NCI-H446 treated with DMSO at 0.1 percent for 48 hours (cell line): ENCODE measurements around the gene PTPRJ.

Experiments
- DNase-seq: peaks from one replicate; lab custom pipeline; 2025; lab: John Stamatoyannopoulos, UW

Gene PTPRJ

GRCh38 chr11:47967577-47968525 lies 12.5 kb upstream of the PTPRJ start:
- DNase-seq, result no peak

GRCh38 chr11:47969401-47969800 lies 11.0 kb upstream of the PTPRJ start:
- DNase-seq, result no peak

- no peak for DNase-seq
Observed at GRCh38 chr11:47971501-47971900, 8.9 kb upstream of the PTPRJ start.

- DNase-seq, result no peak
Observed at GRCh38 chr11:47973173-47973572, 7.2 kb upstream of the PTPRJ start.

- DNase-seq, result no peak
Observed at GRCh38 chr11:47976931-47977330, 3.4 kb upstream of the PTPRJ start.

GRCh38 chr11:47977623-47978022 lies 2.7 kb upstream of the PTPRJ start:
- DNase-seq, result no peak

GRCh38 chr11:47979378-47980087 lies 826 bp upstream of the PTPRJ start:
- DNase-seq, result peak; percentile 47

- no peak for DNase-seq
Observed at GRCh38 chr11:47980907-47981621, 705 bp downstream of the PTPRJ start.

GRCh38 chr11:47981667-47982404 lies 1.5 kb downstream of the PTPRJ start:
- DNase-seq, result no peak

GRCh38 chr11:47982616-47983015 lies 2.3 kb downstream of the PTPRJ start:
- DNase-seq, result no peak

GRCh38 chr11:47983464-47984397 lies 3.4 kb downstream of the PTPRJ start:
- no peak for DNase-seq

GRCh38 chr11:47986219-47986618 lies 5.9 kb downstream of the PTPRJ start:
- no peak for DNase-seq

- no peak for DNase-seq
Observed at GRCh38 chr11:47986742-47987141, 6.4 kb downstream of the PTPRJ start.

- no peak for DNase-seq
Observed at GRCh38 chr11:47987310-47987709, 7.0 kb downstream of the PTPRJ start.

GRCh38 chr11:47987781-47988180 lies 7.4 kb downstream of the PTPRJ start:
- DNase-seq, result no peak

GRCh38 chr11:47989779-47990178 lies 9.4 kb downstream of the PTPRJ start:
- no peak for DNase-seq

- DNase-seq, result no peak
Observed at GRCh38 chr11:47991266-47991830, 11.0 kb downstream of the PTPRJ start.

- no peak for DNase-seq
Observed at GRCh38 chr11:47991894-47992293, 11.5 kb downstream of the PTPRJ start.

GRCh38 chr11:47992959-47993820 lies 12.8 kb downstream of the PTPRJ start:
- DNase-seq, result no peak
